ENCODE results near the gene MYO15B.

MYO15B gene

GRCh38 chr17:75661531-75661930 is 73.9 kb downstream of the MYO15B start:
- no peak for DNase-seq
- TF ChIP-seq CTCF (IDR thresholded peaks at IDR 0.05; ENCODE audit: low read depth, low read length, missing control alignments) = no peak
- no peak overlapping the region for H3K4me3 ChIP-seq (ENCODE audit: low read depth, low read length)
- H3K27me3 ChIP-seq (replicated peaks) = no peaks in the 10 kb centered on the region
- H3K27ac ChIP-seq = no peak overlapping the region
- in situ Hi-C loops (cut with HindIII; ENCODE audit: low pct_ligation_motif_present, low sequenced_read_pairs) = no loop called here
- H3K36me3 ChIP-seq (replicated peaks) = peaks cover 6% of the 10 kb centered on the region

- Histone ChIP-seq H3K36me3 (replicated peaks) (peaks cover 6% of the 10 kb centered on the region), H3K27me3 (replicated peaks) (no peaks in the 10 kb centered on the region), H3K27ac (no peak overlapping the region), H3K4me3 (ENCODE audit: low read depth, low read length) (no peak overlapping the region)
- DNase-seq = no peak
- in situ Hi-C loops (cut with HindIII; ENCODE audit: low pct_ligation_motif_present, low sequenced_read_pairs) = no loop called here
- TF ChIP-seq CTCF (IDR thresholded peaks at IDR 0.05; ENCODE audit: low read depth, low read length, missing control alignments) = no peak
Measured at GRCh38 chr17:75662511-75662910, 74.9 kb downstream of the MYO15B start.

- no peak for DNase-seq
- in situ Hi-C loops (cut with HindIII; ENCODE audit: low pct_ligation_motif_present, low sequenced_read_pairs) = no loop called here
- Histone ChIP-seq H3K36me3 (replicated peaks) (peaks cover 14% of the 10 kb centered on the region), H3K27ac (no peak overlapping the region), H3K4me3 (ENCODE audit: low read depth, low read length) (no peak overlapping the region), H3K27me3 (replicated peaks) (no peaks in the 10 kb centered on the region)
- TF ChIP-seq CTCF (IDR thresholded peaks at IDR 0.05; ENCODE audit: low read depth, low read length, missing control alignments) = no peak
Measured at GRCh38 chr17:75664099-75664549, 76.5 kb downstream of the MYO15B start.

GRCh38 chr17:75665981-75666380 is 78.4 kb downstream of the MYO15B start:
- no peak for TF ChIP-seq CTCF (IDR thresholded peaks at IDR 0.05; ENCODE audit: low read depth, low read length, missing control alignments)
- no peak overlapping the region for H3K27ac ChIP-seq

GRCh38 chr17:75666959-75667790 is 79.6 kb downstream of the MYO15B start, which contains the start of the genes RECQL5 and SAP30BP:
TSS of gene RECQL5 (minus strand) at chr17:75667154. CDS start at chr17:75666557, 597 bp downstream.
TSS of gene SAP30BP (plus strand) at chr17:75667338. CDS start at chr17:75667373, 35 bp downstream.
- H3K36me3 ChIP-seq (replicated peaks) = peaks cover 35% of the 10 kb centered on the region
- no peak for TF ChIP-seq CTCF (IDR thresholded peaks at IDR 0.05; ENCODE audit: low read depth, low read length, missing control alignments)
- peak within 1 kb of the TSS; percentile 94 for H3K27ac ChIP-seq
- H3K4me3 ChIP-seq (ENCODE audit: low read depth, low read length) = peak within 1 kb of the TSS; percentile 98
- DNase-seq = peak; percentile 98
- H3K27me3 ChIP-seq (replicated peaks) = no peaks in the 10 kb centered on the region
- in situ Hi-C loops (cut with HindIII; ENCODE audit: low pct_ligation_motif_present, low sequenced_read_pairs) = no loop called here

More at GRCh38 chr17:75665981-75666380, 78.4 kb downstream of the MYO15B start:
- Histone ChIP-seq H3K27me3 (replicated peaks) (no peaks in the 10 kb centered on the region), H3K36me3 (replicated peaks) (peaks cover 26% of the 10 kb centered on the region), H3K4me3 (ENCODE audit: low read depth, low read length) (peak overlapping the region; percentile 98)
- no peak for DNase-seq
- in situ Hi-C loops (cut with HindIII; ENCODE audit: low pct_ligation_motif_present, low sequenced_read_pairs) = no loop called here
